GM18507 (cell line): ENCODE data around the gene KIAA1755.
"Not testable (repeated sequence)": the region's sequence is repeated elsewhere in the genome, so short reads cannot be mapped to it uniquely, and the experiment has no call there.

Experiments
- DNase-seq: peaks from one replicate; pipeline ENCODE4 v3.0.0; 2011; ENCODE audit warnings: low read depth; ENCODE audit not compliant: insufficient read length; ENCODE audit errors: extremely low spot score
- FAIRE-seq: peaks from 2 replicates; lab custom pipeline; 2011; peaks lifted over from hg19 to GRCh38; lab: Jason Lieb, UNC

The KIAA1755 gene

DNA sequence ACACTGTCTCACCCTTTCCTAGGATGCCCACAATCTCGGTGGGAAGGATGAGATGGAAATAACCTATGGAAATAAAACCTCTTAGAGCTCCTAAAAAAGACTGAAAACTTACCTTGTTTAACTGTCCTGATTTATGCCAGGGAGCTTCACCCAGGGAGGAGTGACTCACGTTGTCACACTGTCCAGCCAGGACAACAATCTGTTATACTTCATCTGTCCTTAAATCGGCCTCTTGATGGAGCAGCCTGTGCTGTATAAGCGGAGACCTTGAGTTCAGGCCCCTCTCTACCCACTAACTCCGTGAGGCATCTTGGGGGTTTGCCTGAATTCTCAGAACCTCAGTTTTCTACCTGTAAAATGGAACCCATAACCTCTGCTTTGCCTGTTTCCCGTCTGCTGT, 9.2 kb upstream of the KIAA1755 start:
- no peak for DNase-seq
- FAIRE-seq, result no peak

DNA sequence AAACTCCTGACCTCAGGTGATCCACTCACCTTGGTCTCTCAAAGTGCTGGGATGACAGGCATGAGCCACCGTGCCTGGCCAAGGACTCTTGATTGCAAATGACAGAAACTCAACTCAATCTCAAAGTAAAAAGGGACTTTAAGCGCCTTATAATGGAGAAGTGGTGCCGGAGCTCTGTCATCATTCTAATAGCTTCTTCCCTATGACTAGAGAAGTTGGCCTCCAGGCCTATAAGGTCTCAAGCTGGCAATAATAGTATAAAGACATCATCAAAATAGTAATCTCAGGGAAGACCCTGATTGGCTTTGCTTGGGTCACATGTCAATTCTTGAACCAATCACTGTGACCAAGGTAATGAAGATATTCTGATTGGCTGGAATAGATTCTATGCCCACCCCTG, 8.5 kb upstream of the KIAA1755 start:
- FAIRE-seq (no peak), DNase-seq (no peak)

DNA sequence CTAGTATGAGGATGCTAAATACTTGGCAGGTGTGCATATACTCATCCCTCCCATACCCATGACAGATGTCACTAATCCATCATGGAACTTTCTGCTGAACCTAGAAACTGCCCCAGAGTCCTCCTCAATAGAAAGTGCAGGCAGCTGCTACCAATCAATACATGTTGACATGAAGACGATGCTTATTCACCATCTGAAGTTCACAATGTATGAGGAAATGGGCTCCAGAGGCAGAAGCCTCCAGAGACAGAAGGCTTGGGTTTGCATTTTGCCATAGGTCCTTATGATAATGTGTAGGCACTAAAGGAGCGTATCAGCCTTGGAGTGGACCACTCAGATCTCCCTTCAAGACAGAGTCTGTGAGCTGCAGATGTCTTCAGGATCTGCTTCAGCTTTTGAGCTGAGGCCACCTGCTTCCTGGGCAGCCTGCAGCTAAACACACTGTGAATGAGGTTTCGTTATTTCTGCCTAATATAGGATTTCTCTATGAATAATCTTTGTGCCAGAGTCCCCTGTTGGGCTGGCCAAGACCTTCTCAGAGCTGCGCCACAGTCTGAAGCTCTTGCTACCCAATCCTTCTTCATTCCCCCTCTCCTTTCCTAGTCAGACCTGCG, 7.5 kb upstream of the KIAA1755 start:
- DNase-seq, result no peak
- no peak for FAIRE-seq

DNA sequence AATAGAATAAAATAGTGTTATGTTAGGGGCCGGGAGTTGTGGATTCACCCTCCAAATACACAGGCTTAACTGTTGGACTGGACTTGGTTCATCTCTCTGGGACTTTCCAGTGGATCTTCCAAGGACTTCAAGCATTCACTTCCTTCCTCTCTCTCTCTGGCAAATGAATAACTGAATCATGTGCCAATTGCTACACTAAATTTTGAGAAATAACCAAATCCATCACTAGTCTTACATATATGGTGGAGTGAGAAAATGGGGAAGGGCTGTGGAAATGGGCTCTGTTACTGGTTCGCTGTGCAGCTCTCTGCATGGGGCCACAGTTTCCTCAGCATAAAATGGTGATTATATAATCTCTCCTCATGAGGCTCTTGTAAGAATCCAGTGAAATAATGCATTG, 6.8 kb upstream of the KIAA1755 start:
- no peak for DNase-seq
- FAIRE-seq, result no peak

GRCh38 chr20:38266426-38266825, 5.9 kb upstream of the KIAA1755 start:
- no peak for FAIRE-seq
- no peak for DNase-seq

GRCh38 chr20:38262931-38263330, 2.4 kb upstream of the KIAA1755 start:
- FAIRE-seq, result no peak
- DNase-seq, result no peak

DNA sequence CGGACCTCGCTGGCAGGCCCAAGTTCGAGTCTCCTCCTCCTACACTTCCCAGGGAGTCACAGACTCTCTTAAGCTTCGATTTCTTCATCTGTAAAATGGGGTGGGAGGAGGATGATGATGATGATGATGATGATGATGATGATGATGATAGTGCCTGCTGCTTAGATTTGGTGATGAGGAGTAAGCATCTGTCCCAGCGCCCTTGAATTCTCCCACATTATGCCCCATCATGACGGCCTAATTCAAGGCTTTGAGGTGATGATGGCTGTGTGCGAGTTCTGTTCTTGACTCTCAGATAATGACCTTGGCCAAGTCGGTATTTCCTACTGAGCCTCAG, 487 bp upstream of the KIAA1755 start:
- no peak for DNase-seq
- FAIRE-seq, result no peak

DNA sequence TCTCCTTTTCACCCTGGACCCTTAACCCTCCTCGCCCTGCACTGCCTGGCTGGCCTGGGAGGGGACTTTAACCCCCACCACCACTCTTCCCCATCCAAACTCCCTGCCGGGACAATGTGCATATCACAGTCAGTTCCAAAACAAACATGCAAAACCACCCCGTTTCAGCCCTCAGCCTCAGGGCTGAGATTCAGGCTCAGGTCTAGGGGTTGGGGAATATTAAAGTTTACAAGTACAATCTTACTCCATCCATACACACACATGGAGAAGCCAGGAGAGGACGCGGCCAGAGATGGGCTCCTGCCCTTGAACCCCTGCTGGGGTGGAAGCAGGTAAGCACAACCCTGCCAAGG, 534 bp downstream of the KIAA1755 start:
- DNase-seq (no peak), FAIRE-seq (no peak)

- no peak for DNase-seq
- no peak for FAIRE-seq
Observed at GRCh38 chr20:38258545-38259215, 1.9 kb downstream of the KIAA1755 start.

GRCh38 chr20:38256966-38257365, 3.6 kb downstream of the KIAA1755 start:
- DNase-seq, result no peak
- no peak for FAIRE-seq

DNA sequence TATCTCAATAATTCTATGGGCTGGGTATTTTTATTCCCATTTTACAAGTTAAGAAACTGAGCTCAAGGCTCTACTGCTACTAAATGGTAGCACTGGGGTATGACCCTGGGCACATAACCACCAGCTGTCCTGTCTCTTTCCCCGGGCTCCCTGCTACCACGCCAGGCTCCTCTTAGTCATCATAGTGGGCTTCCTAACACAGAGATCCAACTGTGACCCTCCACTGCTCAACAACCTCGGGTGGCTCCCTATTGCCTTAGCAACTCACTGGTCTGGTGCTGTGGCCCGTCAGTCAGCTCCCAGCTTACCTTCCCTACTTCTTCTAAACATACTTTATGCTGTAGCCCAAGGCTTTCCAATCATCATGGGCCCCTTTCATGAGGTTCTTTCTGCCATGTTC, 4.5 kb downstream of the KIAA1755 start:
- DNase-seq (no peak), FAIRE-seq (no peak)

DNA sequence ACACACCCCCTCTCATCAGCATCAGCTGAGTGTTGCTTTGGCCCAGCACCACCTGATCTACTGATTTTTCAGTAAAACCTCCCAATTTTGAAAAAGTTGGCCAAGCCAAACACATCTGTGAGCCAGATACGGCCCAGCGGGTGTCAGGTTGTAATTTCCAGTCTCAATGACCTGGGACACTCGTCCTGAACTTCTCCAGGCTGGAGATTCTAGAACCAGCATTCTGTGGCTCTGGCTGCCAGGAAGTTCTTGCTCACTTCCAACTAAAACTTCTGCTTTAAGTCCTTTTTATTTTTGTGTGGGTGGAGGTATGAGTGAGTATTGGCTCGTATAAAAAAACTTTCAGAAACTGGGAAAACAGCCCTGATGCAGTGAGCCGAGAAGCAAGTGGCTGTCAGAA, 5.1 kb downstream of the KIAA1755 start:
- no peak for FAIRE-seq
- no peak for DNase-seq

DNA sequence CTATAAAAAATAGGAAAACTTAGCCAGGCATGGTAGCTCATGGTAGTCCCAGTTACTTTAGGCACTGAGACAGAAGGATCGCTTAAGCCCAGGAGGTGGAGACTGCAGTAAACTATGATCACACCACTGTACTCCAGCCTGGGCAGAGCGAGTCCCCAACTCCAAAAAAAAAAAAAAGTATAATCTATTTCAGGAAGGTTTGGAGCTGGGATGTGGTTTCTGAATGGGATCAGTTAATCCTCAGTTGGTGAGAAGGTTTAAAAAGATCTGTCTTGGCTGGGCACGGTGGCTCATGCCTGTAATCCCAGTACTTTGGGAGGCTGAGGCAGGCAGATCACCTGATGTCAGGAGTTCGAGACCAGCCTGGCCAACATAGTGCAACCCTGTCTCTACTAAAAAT, 5.9 kb downstream of the KIAA1755 start:
- DNase-seq, FAIRE-seq: not testable (repeated sequence)

DNA sequence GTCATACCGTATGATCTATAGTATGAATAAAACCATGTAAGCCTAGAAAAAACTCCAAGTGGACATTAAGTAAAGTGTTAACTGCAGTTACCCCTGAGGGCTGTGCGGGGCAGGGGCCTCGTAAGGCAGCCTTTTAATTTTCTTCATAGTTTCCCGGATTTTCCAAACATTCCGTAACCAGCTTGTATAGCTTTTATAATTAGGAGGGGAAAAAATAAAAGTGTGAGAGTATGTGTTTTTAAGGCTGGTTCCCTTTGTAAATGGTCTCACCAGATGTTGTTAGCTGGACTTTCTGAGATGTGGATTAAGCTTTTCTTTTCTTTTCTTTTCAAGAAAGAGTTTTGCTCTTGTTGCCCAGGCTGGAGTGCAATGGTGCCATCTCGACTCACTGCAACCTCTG, 7.0 kb downstream of the KIAA1755 start:
- DNase-seq, result no peak
- no peak for FAIRE-seq

GRCh38 chr20:38252292-38253288, 7.9 kb downstream of the KIAA1755 start:
- DNase-seq, result no peak
- FAIRE-seq, result no peak

GRCh38 chr20:38251441-38251840, 9.1 kb downstream of the KIAA1755 start:
- FAIRE-seq, result not testable (repeated sequence)

DNA sequence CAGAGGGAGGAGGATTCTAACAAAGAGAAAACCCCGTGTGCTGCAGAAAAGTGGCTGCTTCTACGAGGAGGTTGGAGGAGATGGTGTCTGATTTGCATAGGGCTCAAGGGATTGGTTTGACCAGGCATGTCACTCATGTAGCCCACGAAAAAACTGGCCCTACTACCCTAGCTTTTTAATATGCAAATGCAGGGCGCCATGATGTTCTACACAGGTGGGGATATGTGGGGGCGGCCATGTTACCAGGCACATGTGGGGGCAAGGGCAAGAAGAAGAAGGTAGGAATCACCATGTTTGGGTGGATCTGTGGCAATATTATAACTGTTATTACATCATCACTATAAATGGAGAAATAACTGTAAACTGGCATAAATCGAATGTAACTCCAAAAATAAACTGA, 9.9 kb downstream of the KIAA1755 start:
- DNase-seq (no peak), FAIRE-seq (no peak)

More at GRCh38 chr20:38251441-38251840, 9.1 kb downstream of the KIAA1755 start:
- DNase-seq, result not testable (repeated sequence)

- no peak for DNase-seq
- FAIRE-seq, result no peak
Observed at GRCh38 chr20:38249536-38250310, 10.8 kb downstream of the KIAA1755 start.

DNA sequence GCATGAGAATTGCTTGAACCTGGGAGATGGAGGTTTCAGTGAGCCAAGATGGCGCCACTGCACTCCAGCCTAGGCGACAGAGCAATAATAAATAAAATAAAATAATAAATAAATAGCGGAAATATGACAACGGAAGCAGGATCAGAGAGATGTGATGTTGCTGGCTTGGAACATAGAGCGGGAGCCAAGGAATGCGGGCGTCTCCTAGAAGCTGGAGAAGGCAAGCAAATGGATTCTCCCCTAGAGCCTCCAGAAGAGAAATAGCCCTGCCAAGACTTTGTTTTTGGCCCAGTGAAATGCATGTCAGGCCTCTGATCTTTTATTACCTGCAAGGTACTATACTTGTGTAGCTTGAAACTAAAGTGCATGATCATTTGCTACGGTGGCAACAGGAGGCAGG, 12.4 kb downstream of the KIAA1755 start:
- FAIRE-seq (no peak), DNase-seq (no peak)

- DNase-seq, FAIRE-seq: not testable (repeated sequence)
Observed at GRCh38 chr20:38247725-38248124, 12.8 kb downstream of the KIAA1755 start.
